Activated CD4-positive, alpha-beta memory T cell treated with anti-CD3 and anti-CD28 coated beads for 36 hours (primary cell): ENCODE data around the gene PSORS1C2. TPM values are rescaled to one million over a fixed set of nuclear protein-coding genes. Genes with fewer than 3 reads are reported as not detected.

Experiments
- CTCF ChIA-PET: fragments of 350-600 bp; sonication (Branson Sonifier 250); formaldehyde crosslinking; loops from one replicate; lab custom pipeline; 2021; ENCODE audit warnings: antibody characterized with exemption, inconsistent platforms; lab: Charles Lee
- POLR2A ChIA-PET: fragments of 350-600 bp; sonication (Branson Sonifier 250); formaldehyde crosslinking; loops from one replicate; lab custom pipeline; 2021; ENCODE audit warnings: antibody characterized with exemption; lab: Charles Lee
- DNase-seq: peaks from one replicate; pipeline ENCODE4 v3.0.0-alpha.2; 2020
- H3K27ac Mint-ChIP-seq: one replicate; pipeline ENCODE4 v1.8.0; 2021; ENCODE audit warnings: mixed read lengths
- H3K27me3 Mint-ChIP-seq: one replicate; pipeline ENCODE4 v1.8.0; 2021; ENCODE audit warnings: mixed read lengths
- H3K36me3 Mint-ChIP-seq: one replicate; pipeline ENCODE4 v1.8.0; 2021; ENCODE audit warnings: mixed read lengths
- H3K4me1 Mint-ChIP-seq: one replicate; pipeline ENCODE4 v1.8.0; 2021; ENCODE audit warnings: low read depth, mixed read lengths
- H3K4me3 Mint-ChIP-seq: one replicate; pipeline ENCODE4 v1.8.0; 2021; ENCODE audit warnings: mild to moderate bottlenecking, mixed read lengths
- H3K9me3 Mint-ChIP-seq: one replicate; pipeline ENCODE4 v1.8.0; 2021; ENCODE audit warnings: mixed read lengths
- intact Hi-C: fragments of 100-400 bp; cut with micrococcal nuclease; formaldehyde crosslinking; loops from one replicate; pipeline ENCODE4 v1.15.1; 2023
- total RNA-seq, 2 experiments: library from RNA; stranded (reverse); gene quantifications; one replicate each; pipeline ENCODE4 v1.2.3, GENCODE V29; 2021

PSORS1C2 gene
- total RNA-seq, 2 experiments from 2014 or later, result not detected

DNA sequence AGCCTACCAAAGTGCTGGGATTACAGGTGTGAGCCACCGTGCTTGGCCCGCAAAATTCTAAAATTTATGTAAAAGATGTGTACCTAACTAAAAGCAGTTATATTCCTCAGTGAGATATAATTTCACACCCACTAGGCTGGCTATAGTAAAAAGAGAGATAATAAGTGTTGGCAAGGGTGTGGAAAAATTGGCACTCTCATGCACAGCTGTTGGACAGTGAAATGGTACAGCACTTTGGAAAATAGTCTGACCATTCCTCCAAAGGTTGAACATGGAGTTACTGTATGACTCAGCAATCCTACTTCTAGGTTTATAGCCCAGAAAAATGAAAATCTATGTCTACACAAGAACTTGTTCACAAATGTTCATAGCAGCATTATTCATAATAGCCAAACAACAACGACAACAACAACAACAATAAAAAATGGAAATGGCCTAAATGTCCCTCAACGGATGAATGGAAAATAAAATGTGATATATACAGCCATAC is 40.4 kb downstream of the PSORS1C2 start:
- no peaks in the 10 kb centered on the region for H3K36me3 Mint-ChIP-seq
- no peaks in the 10 kb centered on the region for H3K27me3 Mint-ChIP-seq
- peaks cover 36% of the 10 kb centered on the region for H3K4me1 Mint-ChIP-seq
- ChIA-PET CTCF (interaction anchor here (0.6 to 1.3 kb wide), 3 partner anchors 11 to 183 kb away, joined by 3 to 4 read pairs (median 3); no protein-coding TSS in a partner anchor), POLR2A (no interaction called here)
- no peaks in the 10 kb centered on the region for H3K9me3 Mint-ChIP-seq
- no peak for DNase-seq
- H3K27ac Mint-ChIP-seq, result no peak overlapping the region
- no peak overlapping the region for H3K4me3 Mint-ChIP-seq
- intact Hi-C loops, result no loop called here

- no peak overlapping the region for H3K4me3 Mint-ChIP-seq
Measured at GRCh38 chr6:31096656-31097055, 42.2 kb downstream of the PSORS1C2 start.

DNA sequence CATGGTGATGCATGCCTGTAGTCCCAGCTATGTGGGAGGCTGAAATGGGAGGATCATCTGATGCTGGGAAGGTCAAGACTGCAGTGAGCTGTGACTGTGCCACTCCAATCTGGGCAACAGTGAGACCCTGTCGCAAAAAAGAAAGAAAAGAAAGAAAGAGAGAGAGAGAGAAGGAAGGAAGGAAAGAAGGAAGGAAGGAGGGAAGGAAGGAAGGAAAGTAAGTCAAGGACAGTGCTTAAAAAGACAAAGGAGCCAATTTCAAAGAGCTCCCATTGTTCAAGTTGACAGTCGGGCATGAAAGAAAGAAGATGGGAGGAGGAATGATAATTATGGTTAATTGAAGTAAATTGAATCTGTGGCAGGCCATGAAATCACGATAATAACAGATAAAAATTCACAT is 42.7 kb downstream of the PSORS1C2 start:
- Mint-ChIP-seq H3K4me3 (no peak overlapping the region), H3K27ac (no peak overlapping the region), H3K4me1 (peaks cover 41% of the 10 kb centered on the region), H3K27me3 (no peaks in the 10 kb centered on the region), H3K36me3 (no peaks in the 10 kb centered on the region), H3K9me3 (no peaks in the 10 kb centered on the region)
- intact Hi-C loops, result no loop called here
- ChIA-PET POLR2A (interaction anchor here (0.7 kb wide), 1 partner anchor 327 kb away, joined by 3 read pairs; no protein-coding TSS in a partner anchor), CTCF (interaction anchor here (0.5 to 1.8 kb wide), 6 partner anchors 9 to 694 kb away, joined by 3 to 6 read pairs (median 4); partner anchors contain the start of gene VARS2)
- DNase-seq, result no peak

More at GRCh38 chr6:31096656-31097055, 42.2 kb downstream of the PSORS1C2 start:
- Mint-ChIP-seq H3K4me1 (peaks cover 41% of the 10 kb centered on the region), H3K27me3 (no peaks in the 10 kb centered on the region), H3K27ac (no peak overlapping the region), H3K36me3 (no peaks in the 10 kb centered on the region), H3K9me3 (no peaks in the 10 kb centered on the region)
- POLR2A ChIA-PET, result no interaction called here
- intact Hi-C loops, result no loop called here
- DNase-seq, result no peak
- CTCF ChIA-PET, result interaction anchor here (0.5 to 1.8 kb wide), 5 partner anchors 9 to 695 kb away, joined by 3 to 6 read pairs (median 4); partner anchors contain the start of gene VARS2

- Mint-ChIP-seq H3K4me1 (peaks cover 41% of the 10 kb centered on the region), H3K27me3 (no peaks in the 10 kb centered on the region), H3K27ac (peak overlapping the region; percentile 81), H3K4me3 (no peak overlapping the region), H3K9me3 (no peaks in the 10 kb centered on the region), H3K36me3 (no peaks in the 10 kb centered on the region)
- ChIA-PET POLR2A (no interaction called here), CTCF (interaction anchor here (1.3 to 3.4 kb wide), 3 partner anchors 15 to 282 kb away, joined by 3 to 30 read pairs (median 7); no protein-coding TSS in a partner anchor)
- intact Hi-C loops, result no loop called here
- DNase-seq, result peak; percentile 60
Measured at GRCh38 chr6:31094389-31094881, 44.4 kb downstream of the PSORS1C2 start.

DNA sequence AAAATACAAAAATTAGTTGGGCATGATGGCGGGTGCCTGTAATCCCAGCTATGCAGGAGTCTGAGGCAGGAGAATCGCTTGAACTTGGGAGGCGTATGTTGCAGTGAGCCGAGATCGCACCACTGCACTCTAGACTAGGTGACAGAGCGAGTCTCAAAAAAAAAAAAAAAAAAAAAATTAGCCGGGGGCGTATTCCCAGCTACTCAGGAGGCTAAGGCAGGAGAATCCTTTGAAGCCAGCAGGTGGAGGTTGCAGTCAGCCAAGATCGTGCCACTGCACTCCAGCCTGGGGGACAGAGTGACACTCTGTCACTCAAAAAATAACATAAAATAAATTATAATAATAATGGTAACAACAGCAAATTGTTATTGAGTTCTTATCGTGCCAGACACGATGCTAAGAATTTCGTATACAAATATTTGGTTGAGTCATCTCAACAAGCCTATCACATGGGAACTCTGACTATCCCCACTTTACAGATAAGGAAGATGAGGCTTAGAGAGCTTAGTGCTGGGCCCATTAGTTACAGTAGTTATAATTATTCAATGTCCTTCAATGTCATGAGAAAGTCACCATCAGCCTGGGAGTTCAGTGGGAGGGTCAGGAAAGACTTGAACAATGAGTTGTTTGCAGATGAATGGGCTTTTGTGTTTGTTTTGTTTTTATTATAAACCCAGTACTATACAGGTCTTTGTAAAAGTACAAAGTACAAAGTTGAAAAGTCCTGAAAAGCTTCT is 45.9 kb downstream of the PSORS1C2 start:
- Mint-ChIP-seq H3K4me1 (peaks cover 39% of the 10 kb centered on the region), H3K27ac (no peak overlapping the region), H3K9me3 (no peaks in the 10 kb centered on the region), H3K27me3 (no peaks in the 10 kb centered on the region), H3K36me3 (no peaks in the 10 kb centered on the region), H3K4me3 (no peak overlapping the region)
- DNase-seq, result no peak
- ChIA-PET POLR2A (no interaction called here), CTCF (interaction anchor here (0.8 to 3.4 kb wide), 6 partner anchors 9 to 284 kb away, joined by 3 to 30 read pairs (median 4); no protein-coding TSS in a partner anchor)
- intact Hi-C loops, result no loop called here

DNA sequence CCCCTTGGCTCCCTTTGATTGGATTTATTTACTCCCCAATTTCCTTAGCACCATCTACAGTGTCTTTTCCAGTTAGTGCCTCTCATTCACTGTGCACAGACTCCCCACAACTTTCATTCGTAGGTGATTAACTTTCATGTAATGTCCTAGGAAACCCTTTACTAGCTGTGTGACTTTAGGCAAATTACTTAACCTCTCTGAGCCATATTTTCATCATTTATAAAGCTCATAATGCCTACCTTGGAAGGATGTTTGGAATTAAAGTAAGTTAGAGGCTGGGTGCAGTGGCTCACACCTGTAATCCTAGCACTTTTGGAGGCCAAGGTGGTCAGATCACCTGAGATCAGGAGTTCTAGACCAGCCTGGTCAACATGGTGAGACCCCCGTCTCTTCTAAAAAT is 46.6 kb downstream of the PSORS1C2 start:
- Mint-ChIP-seq H3K4me3 (no peak overlapping the region), H3K9me3 (no peaks in the 10 kb centered on the region), H3K4me1 (peaks cover 41% of the 10 kb centered on the region), H3K27me3 (no peaks in the 10 kb centered on the region), H3K36me3 (no peaks in the 10 kb centered on the region), H3K27ac (no peak overlapping the region)
- DNase-seq, result no peak
- CTCF ChIA-PET, result interaction anchor here (0.6 to 3.4 kb wide), 4 partner anchors 9 to 362 kb away, joined by 3 to 30 read pairs (median 4); no protein-coding TSS in a partner anchor
- POLR2A ChIA-PET, result no interaction called here
- intact Hi-C loops, result no loop called here

DNA sequence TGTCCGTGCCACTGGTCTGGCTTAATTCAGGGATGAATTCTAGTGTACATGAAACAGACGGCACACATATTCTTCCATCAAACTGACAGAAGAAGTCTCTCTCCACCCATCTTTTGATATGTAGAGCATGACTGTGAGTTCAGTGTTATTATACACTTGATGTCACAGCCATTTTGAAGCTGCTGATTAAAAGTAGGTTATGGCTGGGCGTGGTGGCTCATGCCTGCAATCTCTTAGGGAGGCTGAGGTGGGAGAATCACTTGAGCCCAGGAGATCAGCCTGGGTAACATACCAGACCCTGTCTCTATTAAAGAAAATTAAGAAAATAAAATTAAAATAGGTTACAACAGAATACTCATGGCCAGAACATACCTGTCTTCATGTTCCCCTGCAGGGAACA is 47.2 kb downstream of the PSORS1C2 start:
- no peak overlapping the region for H3K27ac Mint-ChIP-seq
- intact Hi-C loops, result no loop called here
- H3K4me1 Mint-ChIP-seq, result peaks cover 43% of the 10 kb centered on the region
- DNase-seq, result no peak
- H3K4me3 Mint-ChIP-seq, result no peak overlapping the region
- H3K36me3 Mint-ChIP-seq, result no peaks in the 10 kb centered on the region
- ChIA-PET CTCF (interaction anchor here (0.6 to 3.4 kb wide), 5 partner anchors 8 to 361 kb away, joined by 3 to 30 read pairs (median 4); no protein-coding TSS in a partner anchor), POLR2A (no interaction called here)
- H3K9me3 Mint-ChIP-seq, result no peaks in the 10 kb centered on the region
- H3K27me3 Mint-ChIP-seq, result no peaks in the 10 kb centered on the region

DNA sequence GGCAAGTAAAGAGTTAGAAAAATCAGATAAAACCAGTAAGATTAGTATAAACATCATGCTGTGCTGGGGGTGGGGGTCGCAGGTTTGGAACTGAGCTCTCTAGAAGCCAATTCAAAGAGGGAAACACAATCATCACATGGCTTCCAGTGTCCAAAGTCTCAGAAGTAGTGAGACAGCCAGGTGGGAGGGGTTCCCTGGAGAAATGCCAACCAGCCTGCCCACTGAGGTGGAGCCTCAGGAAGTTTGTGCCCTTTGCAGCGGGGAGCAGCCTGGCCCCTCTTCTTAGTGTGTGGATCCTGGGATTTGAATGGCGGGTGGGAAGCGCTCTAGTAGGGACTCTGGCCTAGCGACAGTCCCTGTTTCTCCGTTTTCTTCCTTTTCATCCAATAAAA is 47.9 kb downstream of the PSORS1C2 start:
- Mint-ChIP-seq H3K4me1 (peaks cover 36% of the 10 kb centered on the region), H3K36me3 (no peaks in the 10 kb centered on the region), H3K4me3 (no peak overlapping the region), H3K27me3 (no peaks in the 10 kb centered on the region), H3K9me3 (no peaks in the 10 kb centered on the region), H3K27ac (no peak overlapping the region)
- intact Hi-C loops, result no loop called here
- ChIA-PET CTCF (interaction anchor here (1.0 to 3.4 kb wide), 4 partner anchors 11 to 271 kb away, joined by 3 to 30 read pairs (median 4); no protein-coding TSS in a partner anchor), POLR2A (no interaction called here)
- no peak for DNase-seq

DNA sequence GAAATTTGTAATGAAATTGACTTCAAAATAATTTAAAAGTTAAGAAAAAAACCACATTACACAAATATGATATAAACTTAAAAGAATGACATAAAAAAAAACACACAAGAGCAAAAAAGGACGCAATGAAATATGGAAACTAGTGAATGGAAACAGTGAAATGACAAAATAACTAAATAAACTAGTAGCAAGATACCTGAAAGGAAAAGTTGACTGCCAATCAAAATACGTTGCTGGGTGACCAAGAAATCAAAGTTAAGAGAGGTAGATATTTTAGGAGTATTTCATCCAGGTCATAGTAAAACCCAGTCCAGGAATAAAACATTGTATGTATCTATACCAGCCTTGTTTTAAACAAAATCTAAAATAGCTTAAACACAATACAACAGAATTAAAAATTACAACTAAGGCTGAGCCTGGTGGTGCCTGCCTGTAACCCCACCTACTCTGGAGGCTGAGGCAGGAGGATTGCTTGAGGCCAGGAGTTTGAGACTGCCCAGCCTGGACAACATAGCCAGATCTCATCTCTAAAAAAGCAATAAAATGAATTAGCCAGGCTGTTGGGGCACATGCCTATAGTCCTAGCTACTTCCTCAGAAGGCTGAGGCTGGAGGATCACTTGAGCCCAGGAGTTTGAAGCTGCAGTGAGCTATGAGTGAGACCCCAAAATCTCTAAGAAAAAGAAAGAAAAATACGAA is 48.4 kb downstream of the PSORS1C2 start:
- H3K9me3 Mint-ChIP-seq, result no peaks in the 10 kb centered on the region
- ChIA-PET CTCF (interaction anchor here (1.0 to 1.5 kb wide), 3 partner anchors 175 to 270 kb away, joined by 3 to 5 read pairs (median 3); no protein-coding TSS in a partner anchor), POLR2A (no interaction called here)
- no peak overlapping the region for H3K4me3 Mint-ChIP-seq
- no peak overlapping the region for H3K27ac Mint-ChIP-seq
- peaks cover 32% of the 10 kb centered on the region for H3K4me1 Mint-ChIP-seq
- no peaks in the 10 kb centered on the region for H3K36me3 Mint-ChIP-seq
- no peak for DNase-seq
- intact Hi-C loops, result no loop called here
- H3K27me3 Mint-ChIP-seq, result no peaks in the 10 kb centered on the region
